Left kidney (tissue), 1 donor: ENCODE results near the gene WDR86. TPM values are rescaled to one million over a fixed set of nuclear protein-coding genes. Genes with fewer than 3 reads are reported as not detected.

Experiments used
- polyA plus RNA-seq: library from polyadenylated mRNA; unstranded; fragments of 120-200 nt; gene quantifications from one replicate; pipeline ENCODE4 v1.2.1, GENCODE V29; 2013; ENCODE audit not compliant: insufficient read length

Gene WDR86
- polyA plus RNA-seq, 1 donor = 38.8 TPM

Other genes starting within 250 kb of the WDR86 start
- gene GBX1, start 242.3 kb downstream of the WDR86 start, polyA plus RNA-seq = 0.22 TPM
- gene ASB10, start 222.8 kb downstream of the WDR86 start, polyA plus RNA-seq = not detected
- not detected for gene H2BK1, start 199.6 kb downstream of the WDR86 start, polyA plus RNA-seq
- 24.6 TPM for gene ABCF2, start 182.8 kb downstream of the WDR86 start, polyA plus RNA-seq
- gene CHPF2, start 177.6 kb downstream of the WDR86 start, polyA plus RNA-seq = 21.2 TPM
- gene SMARCD3, start 161.3 kb downstream of the WDR86 start, polyA plus RNA-seq = 80.6 TPM
- gene NUB1, start 68.2 kb downstream of the WDR86 start, polyA plus RNA-seq = 100.0 TPM
- gene CRYGN, start 30.1 kb upstream of the WDR86 start, polyA plus RNA-seq = 4.4 TPM
- 150 TPM for gene RHEB, start 109.9 kb upstream of the WDR86 start, polyA plus RNA-seq